CD4-positive, alpha-beta T cell treated with Interleukin-10 for 1 hour (primary cell): Measurements from ENCODE around the gene UBXN7.
"Not testable (repeated sequence)": the region's sequence is repeated elsewhere in the genome, so short reads cannot be mapped to it uniquely, and the experiment has no call there.

Experiments used
- DNase-seq: peaks from one replicate; pipeline ENCODE4 v3.0.0-alpha.2; 2020

Gene UBXN7

GRCh38 chr3:196351541-196351940, 80.7 kb downstream of the UBXN7 start:
- no peak for DNase-seq

DNA sequence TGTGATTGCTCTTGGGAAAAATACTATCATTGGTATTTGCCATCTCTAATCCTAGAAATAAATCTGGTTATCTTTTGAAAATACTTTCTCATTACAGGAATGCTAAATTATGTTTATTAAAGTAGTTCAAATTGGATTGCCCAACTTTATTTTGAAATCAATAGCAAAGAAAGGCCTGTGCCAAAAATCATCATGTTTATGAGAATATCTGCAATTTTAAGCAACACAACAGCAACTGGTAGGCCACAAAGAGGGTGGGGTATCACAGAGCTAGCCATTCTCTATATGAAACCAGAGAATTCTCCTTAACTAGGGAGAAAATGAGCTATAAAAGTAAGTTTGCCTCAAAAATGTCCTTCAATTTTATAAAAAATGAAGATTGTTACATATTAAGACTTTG, 82.2 kb downstream of the UBXN7 start:
- DNase-seq: no peak

- no peak for DNase-seq
Observed at GRCh38 chr3:196348698-196349097, 83.5 kb downstream of the UBXN7 start.

GRCh38 chr3:196344663-196345062, 87.6 kb downstream of the UBXN7 start:
- no peak for DNase-seq

GRCh38 chr3:196343917-196344316, 88.3 kb downstream of the UBXN7 start:
- not testable (repeated sequence) for DNase-seq

- no peak for DNase-seq
Observed at GRCh38 chr3:196341137-196341536, 91.1 kb downstream of the UBXN7 start.

- DNase-seq: no peak
Observed at GRCh38 chr3:196340466-196340865, 91.8 kb downstream of the UBXN7 start.

DNA sequence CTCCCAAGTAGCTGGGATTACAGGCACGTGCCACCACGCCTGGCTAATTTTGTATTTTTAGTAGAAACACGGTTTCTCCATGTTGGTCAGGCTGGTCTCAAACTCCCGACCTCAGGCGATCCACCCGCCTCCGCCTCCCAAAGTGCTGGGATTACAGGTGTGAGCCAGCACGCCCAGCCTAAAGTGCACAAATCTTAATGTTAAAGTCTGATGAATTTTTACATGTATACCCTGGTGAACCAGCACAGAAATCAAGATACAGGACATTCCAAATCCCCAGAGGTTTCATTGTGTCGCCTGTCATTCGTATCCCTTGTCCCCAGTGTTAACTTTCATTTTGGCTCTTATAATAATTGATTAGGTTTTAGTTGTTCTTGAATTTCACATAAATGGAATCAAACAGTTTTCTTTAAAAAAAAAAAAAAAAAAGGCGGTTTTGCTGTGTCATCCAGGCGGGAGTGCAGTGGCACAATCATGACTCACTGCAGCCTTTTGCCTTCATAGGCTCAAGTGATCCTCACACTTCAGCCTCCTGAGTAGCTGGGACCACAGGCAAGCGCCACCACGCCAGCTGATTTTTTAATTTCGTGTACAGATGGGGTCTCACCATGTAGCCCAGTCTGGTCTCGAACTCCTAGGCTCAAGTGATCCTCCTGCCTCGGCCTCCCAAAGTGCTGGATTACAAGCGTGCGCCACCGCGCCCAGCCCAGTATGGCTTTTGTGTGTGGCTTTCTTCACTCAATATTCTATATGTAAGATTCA, 92.6 kb downstream of the UBXN7 start:
- DNase-seq: no peak

DNA sequence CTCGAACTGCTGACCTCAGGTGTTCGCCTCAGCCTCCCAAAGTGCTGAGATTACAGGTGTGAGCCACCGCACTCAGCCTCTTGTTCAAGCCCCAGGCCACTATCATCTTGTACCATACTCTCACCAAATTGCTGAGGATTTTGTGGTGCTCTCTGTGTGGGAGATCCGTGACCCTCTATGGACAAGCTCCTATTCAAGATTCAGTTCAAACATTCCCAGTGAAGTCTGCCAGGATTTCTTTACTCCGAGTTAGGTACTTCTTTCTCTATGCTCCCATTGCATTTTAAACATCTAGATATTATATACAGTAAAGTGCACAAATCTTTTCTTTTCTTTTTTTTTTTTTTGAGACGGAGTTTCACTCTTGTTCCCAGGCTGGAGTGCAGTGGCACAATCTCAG, 93.2 kb downstream of the UBXN7 start:
- DNase-seq: no peak

DNA sequence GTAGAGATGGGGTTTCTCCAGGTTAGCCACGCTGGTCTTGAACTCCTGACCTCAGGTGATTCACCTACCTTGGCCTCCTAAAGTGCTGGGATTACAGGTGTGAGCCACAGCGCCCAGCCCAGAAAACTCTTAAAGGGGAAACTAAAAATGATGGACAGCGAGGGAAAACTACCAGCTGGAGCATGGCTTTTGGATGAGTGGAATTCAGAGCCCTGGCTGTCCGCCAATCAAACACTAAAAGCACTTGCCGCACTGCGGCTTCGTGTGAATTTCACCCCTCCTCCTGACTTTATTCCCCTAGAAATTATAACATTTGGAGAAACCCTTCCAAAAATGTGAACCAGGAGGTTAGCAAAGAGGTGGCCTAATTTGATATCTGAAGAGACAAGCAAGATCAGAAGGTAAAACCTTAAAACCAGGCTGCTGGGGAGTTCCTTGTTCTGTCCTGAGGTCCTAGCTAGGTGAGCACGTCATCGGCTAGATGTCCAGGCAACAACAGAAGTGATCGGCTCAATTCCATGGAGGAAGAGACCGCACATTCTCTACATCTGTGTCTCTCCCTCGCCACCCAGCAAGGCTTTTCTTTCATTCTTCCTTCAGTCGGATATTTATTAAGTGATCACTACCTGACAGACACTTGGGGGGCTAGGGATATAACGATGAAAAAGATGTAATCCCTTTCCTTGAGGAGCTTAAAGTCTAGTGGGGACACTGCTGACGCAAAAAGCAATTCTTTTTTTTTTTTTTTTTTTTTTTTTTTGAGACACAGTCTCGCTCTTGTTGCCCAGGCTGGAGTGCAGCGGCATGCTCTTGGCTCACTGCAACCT, 95.7 kb downstream of the UBXN7 start:
- no peak for DNase-seq

DNA sequence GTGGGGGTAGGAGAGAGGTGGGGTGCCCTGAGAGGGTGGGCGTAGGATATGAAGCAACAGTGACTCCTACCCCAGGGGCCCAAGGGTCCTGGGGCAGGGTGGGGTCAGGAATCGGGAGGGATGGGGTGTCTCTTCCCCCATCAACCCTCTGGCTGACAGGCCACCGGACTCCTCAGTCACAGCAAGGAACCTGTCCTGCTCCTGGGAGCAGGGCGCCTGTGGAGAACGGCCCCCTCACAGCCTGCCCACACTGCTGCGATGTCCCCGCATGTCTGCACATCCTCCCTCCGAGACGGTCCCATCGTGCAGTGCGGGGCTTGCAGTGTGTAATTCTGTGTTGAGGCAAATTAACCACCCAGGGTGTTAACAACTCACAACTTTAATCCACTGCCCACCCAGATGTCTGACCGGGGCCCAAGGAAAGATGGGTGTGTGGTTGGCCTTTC, 96.7 kb downstream of the UBXN7 start:
- DNase-seq: no peak

DNA sequence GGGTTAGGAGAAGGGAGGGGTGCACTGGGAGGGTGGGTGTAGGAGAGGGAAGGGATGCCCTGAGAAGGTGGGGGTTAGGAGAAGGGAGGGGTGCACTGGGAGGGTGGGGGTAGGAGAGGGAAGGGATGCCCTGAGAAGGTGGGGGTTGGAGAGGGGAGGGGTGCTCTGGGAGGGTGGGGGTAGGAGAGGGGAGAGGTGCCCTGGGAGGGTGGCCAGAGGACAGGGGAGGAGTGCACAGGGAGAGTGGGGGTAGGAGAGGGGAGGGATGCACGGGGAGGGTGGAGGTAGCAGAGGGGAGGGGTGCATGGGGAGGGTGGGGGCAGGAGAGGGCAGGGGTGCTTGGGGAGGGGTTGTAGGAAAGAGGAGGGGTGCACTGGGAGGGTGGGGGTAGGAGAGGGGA, 97.2 kb downstream of the UBXN7 start:
- no peak for DNase-seq

GRCh38 chr3:196332168-196332567, 100.1 kb downstream of the UBXN7 start:
- no peak for DNase-seq

DNA sequence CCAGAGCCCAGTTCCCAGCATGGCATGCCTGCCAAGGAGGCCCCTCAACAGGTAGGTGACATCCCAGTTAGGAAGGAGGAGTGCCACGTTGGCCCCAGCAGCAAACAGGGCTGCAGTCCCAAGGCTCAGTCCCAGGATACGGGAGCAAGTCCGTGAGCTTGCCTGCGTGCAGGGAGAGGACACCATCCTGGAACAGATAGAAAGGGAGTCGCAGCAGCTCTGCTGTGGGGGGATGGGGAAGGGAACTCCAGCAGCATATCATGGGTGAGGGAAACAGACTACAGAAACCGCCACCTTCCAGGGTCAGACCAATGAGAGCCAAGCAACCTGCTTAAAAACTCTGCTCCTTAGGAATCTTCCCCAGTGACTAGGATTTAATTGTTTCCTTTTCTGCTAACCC, 104.8 kb downstream of the UBXN7 start:
- no peak for DNase-seq

GRCh38 chr3:196326936-196327335, 105.3 kb downstream of the UBXN7 start:
- no peak for DNase-seq

- no peak for DNase-seq
Observed at GRCh38 chr3:196323691-196324090, 108.5 kb downstream of the UBXN7 start.

DNA sequence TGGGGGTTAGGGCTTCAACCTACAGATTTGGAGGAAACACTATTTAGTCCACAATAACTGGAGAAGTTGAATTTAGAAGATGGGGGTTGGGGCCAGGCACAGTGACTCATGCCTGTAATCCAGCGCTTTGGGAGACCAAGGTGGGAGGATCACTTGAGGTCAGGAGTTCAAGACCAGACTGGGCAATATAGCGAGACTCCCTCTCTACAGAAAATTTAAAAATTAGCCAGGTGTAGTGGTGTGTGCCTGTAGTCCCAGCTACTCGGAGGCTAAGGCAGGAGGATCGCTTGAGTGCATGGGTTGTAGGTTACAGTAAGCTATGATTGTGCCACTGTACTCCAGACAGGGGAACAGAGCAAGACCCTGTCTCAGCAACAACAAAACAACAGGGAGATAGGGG, 109.2 kb downstream of the UBXN7 start:
- no peak for DNase-seq

DNA sequence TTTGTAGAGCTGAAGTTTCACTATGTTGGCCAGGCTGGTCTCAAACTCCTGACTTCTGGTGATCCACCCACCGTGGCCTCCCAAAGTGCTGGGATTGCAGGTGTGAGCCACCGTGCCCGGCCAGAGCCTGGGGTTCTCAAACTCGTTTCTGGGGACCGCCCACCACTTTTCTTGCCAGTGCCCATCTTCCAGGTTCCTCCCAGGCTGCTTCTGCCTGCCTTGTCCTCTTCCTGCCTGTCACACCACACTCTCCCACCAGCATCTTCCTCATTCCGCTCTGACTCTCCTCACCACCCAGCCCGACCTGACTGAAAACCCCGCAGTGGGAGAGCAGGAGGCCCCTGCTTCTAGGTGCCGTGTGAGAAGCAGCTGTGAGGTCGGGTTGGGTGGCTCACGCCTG, 111.1 kb downstream of the UBXN7 start:
- no peak for DNase-seq

DNA sequence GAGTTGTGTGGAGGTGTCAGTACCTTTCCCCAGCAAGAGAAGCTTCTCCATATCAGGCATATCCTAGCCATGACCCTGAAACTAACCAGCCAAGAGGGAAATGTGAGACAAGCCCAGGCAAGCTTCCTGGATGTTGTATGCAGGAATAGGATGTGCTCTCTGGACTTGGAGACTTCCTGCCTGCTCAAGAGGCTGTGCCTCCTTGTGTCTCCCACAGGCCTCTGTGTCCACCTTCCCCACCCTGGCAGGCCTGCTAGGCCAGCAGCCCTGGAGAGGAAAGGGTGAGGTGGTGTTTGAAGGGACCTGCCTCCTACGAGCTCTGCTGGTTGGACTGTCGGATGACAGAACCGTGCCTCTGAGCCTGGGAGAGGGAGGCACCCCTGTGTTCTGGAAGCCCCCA, 112.1 kb downstream of the UBXN7 start:
- no peak for DNase-seq

DNA sequence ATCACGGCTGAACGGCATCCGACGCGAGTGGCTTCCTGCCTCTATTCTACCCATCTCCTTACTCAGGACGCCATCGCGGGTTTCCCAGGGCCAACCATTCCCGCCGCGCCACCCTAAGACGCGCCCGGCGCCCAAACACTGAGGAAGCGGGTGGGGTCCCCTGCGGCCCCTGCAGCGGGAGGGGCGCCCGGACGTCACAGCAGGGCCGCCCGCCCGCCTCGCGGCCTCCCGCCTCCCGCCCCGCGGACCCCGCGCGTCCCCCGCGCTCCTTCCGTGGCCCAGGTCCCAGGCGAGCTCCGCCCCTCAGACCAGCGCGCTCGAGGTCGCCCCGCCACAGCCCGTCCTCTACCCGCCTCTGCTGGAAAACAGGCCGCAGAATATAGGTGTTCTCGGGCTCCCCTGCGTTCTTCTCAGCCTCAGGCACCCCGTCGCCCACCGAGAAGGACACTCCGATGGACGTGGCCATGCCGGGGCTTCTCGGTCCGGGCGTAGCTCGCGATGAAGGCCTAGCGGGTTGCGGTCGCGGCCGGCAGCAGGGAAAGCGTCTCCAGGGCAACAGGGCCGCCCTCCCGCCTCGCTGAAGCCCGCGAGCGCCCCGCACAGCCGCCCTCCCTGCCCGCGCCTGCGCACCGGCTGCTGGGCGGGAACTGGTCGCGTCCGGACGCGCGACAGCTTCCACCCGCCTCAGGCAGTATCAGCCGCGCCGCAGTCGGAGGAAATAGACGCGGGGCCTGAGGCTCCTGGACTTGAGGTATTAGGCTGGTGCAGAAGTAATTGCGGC, 114.3 kb downstream of the UBXN7 start, which contains the start of gene DYNLT2B:
Gene DYNLT2B, minus strand, starts transcription at position 554 of the 781 bp plus-strand sequence. Its CDS starts 88 bp downstream, at position 466.
- DNase-seq: peak; percentile 89

DNA sequence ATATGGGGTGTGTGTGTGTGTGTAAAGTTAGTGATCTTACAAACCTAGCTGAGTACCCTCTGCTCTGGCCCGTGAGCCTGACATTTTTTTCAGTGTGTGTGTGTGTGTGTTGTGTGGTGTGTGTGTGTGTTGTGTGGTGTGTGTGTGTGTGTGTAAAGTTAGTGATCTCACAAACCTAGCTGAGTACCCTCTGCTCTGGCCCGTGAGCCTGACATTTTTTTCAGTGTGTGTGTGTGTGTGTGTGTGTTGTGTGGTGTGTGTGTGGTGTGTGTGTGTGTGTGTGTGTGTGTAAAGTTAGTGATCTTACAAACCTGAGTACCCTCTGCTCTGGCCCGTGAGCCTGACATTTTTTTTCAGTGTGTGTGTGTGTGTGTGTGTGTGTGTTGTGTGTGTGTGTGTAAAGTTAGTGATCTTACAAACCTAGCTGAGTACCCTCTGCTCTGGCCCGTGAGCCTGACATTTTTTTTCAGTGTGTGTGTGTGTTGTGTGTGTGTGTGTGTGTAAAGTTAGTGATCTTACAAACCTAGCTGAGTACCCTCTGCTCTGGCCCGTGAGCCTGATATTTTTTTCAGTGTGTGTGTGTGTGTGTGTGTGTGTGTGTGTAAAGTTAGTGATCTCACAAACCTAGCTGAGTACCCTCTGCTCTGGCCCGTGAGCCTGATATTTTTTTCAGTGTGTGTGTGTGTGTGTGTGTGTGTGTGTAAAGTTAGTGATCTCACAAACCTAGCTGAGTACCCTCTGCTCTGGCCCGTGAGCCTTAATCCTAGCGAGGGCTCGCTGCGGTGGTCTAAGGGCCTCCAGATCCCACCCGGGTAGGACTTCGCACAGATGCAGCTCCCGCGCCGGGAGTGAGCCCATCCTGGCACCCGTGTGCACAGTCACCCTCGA, 115.2 kb downstream of the UBXN7 start:
- DNase-seq: peak; percentile 10

GRCh38 chr3:196315821-196316220, 116.4 kb downstream of the UBXN7 start:
- DNase-seq: no peak
